ENCODE measurements around the gene PCDHGA1.
"Not testable (repeated sequence)": the region's sequence is repeated elsewhere in the genome, so short reads cannot be mapped to it uniquely, and the experiment has no call there.

PCDHGA1 gene
- total RNA-seq, result 0.07 to 0.31 reads per million in 2 donors

DNA sequence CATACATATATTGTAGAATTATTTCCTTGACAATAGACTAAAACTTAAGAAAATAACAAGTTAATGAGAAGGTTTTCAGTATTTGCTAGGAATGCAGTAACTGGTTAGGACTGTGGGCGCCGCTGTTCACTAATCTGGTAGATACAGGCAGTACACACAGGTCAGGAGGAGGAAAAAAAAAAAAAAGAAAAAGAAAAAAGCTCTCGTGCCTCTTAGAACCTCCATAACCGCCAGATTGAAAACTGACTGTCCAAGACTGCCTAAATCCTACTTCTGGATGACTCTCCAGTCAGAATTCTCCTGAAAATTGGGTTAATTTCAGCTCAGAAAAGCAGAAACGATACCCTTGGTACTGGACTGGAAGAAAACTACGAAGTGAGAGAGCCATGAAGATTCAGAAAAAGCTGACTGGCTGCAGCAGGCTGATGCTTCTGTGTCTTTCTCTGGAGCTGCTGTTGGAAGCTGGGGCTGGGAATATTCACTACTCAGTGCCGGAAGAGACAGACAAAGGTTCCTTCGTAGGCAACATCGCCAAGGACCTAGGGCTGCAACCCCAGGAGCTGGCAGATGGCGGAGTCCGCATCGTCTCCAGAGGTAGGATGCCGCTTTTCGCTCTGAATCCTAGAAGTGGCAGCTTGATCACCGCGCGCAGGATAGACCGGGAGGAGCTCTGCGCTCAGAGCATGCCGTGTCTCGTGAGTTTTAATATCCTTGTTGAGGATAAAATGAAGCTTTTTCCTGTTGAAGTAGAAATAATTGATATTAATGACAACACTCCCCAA lies at the start of gene PCDHGA1:
Gene PCDHGA1 (plus strand): TSS at position 216 of the 782 bp plus-strand sequence.
- peak in 1 of 5 experiments; percentile 41 for DNase-seq

DNA sequence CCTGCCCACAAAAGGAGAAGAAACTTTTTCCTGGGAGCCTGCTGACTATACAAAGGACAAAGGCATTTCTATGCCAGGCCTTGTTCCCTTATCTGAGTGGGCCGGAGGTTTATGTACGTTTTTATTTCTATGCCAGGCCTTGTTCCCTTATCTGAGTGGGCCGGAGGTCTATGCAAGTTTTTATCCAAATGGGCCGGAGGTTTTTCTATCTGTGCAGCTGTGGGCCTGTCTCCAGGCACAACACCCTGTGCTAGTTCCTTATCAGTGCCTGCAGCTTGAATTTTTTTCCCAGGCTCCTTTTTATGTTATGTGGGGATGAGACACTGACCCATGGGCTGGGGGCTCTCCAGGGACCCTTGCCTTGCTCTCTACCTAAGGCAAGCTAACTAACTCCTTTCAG lies 31.9 kb upstream of the PCDHGA1 start:
- DNase-seq, result no peak

DNA sequence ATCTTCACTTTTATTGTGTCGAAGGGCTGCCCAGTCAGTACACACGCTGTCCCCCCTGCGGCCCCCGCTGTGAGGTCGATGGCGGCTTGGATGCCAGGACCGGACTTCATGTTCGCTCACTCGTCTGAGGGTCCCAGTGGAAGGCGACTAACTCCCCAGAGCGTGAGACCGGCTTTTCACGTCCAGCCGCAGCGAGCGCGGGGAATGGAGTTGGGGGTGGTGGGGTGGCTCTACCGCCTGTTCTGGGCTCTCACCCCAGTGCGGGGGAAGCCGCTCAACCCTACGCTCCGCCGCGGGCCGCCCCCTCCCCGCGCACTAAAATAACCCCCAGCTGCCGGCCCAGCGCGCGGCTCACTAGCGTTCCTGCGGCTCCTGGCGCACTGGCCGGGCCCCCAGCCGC lies 26.6 kb upstream of the PCDHGA1 start, which contains the start of gene SLC25A2:
Gene SLC25A2 (minus strand): TSS at position 294 of the 400 bp plus-strand sequence. CDS start 184 bp downstream, at position 110.
- no peak for DNase-seq

DNA sequence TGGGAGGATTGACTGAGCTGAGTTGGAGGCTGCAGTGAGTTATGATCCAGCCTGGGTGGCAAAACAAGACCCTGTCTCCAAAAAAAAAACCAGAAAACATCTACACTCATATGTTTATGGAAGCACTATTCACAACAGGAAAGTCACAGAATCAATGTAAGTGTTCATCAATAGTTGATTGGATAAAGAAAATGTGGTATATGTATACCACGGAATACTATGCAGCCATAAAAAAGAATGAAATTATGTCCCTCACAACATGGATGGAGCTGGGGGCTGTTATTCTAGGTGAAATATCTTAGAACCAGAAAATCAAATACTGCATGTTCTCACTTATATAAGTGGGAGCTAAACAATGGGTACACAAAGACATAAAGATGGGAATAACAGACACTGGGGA lies 23.7 kb upstream of the PCDHGA1 start:
- DNase-seq, result no peak

DNA sequence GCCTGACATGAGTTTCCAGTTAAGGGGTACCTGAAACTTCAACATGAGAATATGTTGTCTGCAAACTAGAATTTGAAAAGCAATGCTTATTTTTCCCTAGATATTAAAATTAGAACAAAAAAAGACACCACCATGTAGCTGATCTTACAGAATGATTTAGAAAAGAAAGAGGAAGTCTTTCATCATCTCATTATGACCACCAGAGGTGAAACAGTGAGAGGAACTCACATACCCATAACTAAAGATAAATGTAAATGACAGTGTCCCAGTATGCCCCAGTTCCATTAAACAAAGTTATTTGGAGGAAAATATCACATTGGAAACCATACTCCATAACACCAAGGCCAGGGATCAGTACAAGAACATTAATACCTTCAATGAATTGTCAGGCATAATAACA lies 16.6 kb upstream of the PCDHGA1 start:
- DNase-seq, result no peak

GRCh38 chr5:141316963-141317362 lies 13.4 kb upstream of the PCDHGA1 start:
- not testable (repeated sequence) for DNase-seq

DNA sequence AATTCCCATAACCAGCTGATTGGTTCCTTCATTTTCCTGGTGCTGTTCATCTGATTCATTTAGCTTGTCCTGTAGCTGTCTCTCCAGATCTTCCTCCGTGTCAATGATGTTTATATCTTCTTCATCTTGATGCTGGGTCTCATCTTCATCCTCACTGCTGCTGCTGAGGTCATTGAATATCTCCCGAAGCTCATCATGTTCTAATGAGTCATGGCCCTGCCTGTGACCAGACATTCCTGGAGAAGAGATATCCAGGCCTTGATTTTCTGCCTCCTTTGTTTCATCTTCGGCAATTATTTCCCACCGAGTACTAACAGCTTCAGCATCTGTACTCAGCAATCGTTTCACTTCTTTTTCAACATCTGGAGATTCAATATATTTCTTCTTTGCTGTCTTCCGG lies 11.1 kb upstream of the PCDHGA1 start:
- DNase-seq, result no peak

GRCh38 chr5:141319699-141320098 lies 10.6 kb upstream of the PCDHGA1 start:
- no peak for DNase-seq

- DNase-seq, result peak; percentile 79 to 95 (median 86)
Measured at GRCh38 chr5:141320225-141321169, 9.8 kb upstream of the PCDHGA1 start, which contains the start of gene TAF7. Gene TAF7, minus strand, starts transcription at chr5:141320784. Its CDS starts 740 bp downstream, at chr5:141320044.

DNA sequence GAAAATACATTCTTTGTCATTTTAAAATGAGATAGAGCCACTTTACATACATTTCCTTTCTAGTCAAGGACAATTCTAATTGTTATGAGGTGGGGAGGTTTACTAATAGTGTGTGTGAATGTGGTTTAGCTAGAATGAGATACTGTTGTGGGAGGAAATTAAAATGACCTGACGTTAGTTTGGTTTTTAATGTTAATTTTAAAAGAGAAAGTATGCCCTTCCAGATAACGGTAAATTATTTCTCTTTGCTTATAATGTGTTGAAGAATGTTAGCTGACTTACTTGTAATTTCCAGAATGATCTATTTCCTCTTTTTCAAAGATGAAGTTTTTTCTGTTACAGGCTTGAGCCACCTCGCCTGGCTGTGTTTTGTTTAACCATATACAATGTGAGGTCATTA lies 8.1 kb upstream of the PCDHGA1 start:
- no peak for DNase-seq

- DNase-seq, result peak; percentile 25 to 76 (median 49)
Measured at GRCh38 chr5:141326088-141326854, 4.0 kb upstream of the PCDHGA1 start.

- DNase-seq, result no peak
Measured at GRCh38 chr5:141328231-141328630, 2.1 kb upstream of the PCDHGA1 start.

DNA sequence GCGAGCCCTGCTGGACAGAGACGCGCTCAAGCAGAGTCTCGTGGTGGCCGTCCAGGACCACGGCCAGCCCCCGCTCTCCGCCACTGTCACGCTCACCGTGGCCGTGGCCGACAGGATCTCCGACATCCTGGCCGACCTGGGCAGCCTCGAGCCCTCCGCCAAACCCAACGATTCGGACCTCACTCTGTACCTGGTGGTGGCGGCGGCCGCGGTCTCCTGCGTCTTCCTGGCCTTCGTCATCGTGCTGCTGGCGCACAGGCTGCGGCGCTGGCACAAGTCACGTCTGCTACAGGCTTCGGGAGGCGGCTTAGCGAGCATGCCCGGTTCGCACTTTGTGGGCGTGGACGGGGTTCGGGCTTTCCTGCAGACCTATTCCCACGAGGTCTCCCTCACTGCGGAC lies 2.3 kb downstream of the PCDHGA1 start:
- DNase-seq, result not testable (repeated sequence)

GRCh38 chr5:141338538-141339306 lies 8.4 kb downstream of the PCDHGA1 start, which contains the start of gene PCDHGA2:
Gene PCDHGA2, plus strand, starts transcription at chr5:141338760.
- peak in 1 of 5 experiments; percentile 24 for DNase-seq

GRCh38 chr5:141340781-141341354 lies 10.6 kb downstream of the PCDHGA1 start:
- DNase-seq, result not testable (repeated sequence)

- no peak for DNase-seq
Measured at GRCh38 chr5:141342773-141343172, 12.5 kb downstream of the PCDHGA1 start.

DNA sequence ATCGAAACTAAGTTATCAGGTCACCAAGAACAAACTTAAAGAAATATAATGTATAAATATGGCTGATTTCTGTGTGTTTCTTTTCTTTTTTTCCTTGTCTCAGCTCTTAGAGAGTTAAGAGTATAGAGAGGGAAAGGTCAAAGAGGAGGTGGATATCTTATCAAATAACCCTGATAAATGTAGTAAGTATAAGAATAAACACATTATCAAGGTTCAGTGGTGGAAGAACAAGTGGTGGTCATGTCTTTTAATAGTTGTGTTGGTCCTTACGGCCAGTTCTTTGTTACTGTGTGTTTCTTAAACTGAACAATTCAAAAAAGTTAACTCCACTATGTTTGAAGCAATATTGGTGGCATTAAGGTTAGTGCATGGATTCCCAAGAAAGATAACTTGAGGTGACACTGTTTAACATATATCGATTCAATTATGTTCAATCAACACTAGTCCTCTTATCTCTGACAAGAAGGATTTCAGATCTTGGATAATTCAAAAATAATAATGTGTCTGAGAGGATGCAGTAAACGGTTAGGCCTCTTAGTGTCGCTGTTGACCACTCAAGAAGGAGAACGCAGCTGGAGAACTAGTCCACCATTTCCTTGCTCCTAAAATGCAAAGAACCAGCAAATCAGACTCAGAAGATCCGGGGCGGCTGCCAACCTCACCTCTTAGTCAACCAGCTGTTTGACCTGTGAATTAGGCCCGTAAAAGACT lies 13.1 kb downstream of the PCDHGA1 start, which contains the start of gene PCDHGA3:
Gene PCDHGA3 (plus strand): TSS at position 588 of the 711 bp plus-strand sequence. CDS start 205 bp downstream, outside the sequence.
- DNase-seq, result peak in 1 of 5 experiments; percentile 38

GRCh38 chr5:141343953-141344463 lies 13.7 kb downstream of the PCDHGA1 start:
- no peak for DNase-seq

DNA sequence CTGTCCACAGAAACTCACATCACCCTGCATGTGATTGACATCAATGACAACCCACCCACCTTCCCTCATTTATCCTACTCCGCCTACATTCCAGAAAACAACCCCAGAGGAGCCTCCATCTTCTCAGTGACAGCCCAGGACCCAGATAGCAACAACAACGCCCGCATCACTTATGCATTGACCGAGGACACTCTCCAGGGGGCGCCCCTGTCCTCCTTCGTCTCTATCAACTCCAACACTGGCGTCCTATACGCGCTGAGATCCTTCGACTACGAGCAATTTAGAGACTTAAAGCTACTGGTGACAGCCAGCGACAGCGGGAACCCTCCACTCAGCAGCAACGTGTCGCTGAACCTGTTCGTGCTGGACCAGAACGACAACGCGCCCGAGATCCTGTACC lies 15.0 kb downstream of the PCDHGA1 start:
- DNase-seq, result no peak

DNA sequence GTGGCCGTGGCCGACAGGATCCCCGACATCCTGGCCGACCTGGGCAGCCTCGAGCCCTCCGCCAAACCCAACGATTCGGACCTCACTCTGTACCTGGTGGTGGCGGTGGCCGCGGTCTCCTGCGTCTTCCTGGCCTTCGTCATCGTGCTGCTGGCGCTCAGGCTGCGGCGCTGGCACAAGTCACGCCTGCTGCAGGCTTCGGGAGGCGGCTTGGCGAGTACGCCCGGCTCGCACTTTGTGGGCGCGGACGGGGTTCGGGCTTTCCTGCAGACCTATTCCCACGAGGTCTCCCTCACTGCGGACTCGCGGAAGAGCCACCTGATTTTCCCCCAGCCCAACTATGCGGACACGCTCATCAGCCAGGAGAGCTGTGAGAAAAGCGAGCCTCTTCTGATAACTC lies 15.7 kb downstream of the PCDHGA1 start:
- not testable (repeated sequence) for DNase-seq

Measured in T-helper 2 cell (primary cell).